ENCODE results near the gene WNT9A. TPM values are rescaled to one million over a fixed set of nuclear protein-coding genes. Genes with fewer than 3 reads are reported as not detected.

The WNT9A gene
- total RNA-seq, 3 donors from 2014 or later (not counting 1 experiment from before 2014, with no cell fraction given), result not detected

DNA sequence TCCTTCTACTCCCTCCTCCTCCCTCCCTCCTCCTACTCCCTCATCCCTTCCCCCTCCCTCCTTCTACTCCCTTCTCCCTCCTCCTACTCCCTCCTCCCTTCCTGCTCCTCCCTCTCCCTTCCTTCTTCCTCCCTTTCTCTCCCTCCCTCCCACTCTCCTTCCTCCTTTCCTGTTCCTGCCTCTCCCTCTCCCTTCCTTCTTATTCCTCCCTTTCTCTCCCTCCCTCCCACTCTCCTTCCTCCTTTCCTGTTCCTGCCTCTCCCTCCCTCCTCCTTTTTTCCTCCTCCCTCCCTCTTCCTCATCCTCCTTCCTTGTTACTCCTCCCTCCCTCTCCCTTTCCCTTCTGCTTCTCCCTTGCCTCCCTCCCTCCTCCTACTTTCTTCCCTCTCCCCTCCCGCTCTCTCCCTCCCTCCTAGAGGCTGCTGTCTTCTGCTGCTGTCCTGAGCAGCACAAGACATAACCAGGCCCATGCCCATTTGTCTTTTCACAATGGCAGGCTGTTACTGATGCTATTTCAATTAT lies 41.1 kb downstream of the WNT9A start:
- Histone ChIP-seq H3K27ac (ENCODE audit: low read length) (no peak overlapping the region), H3K27me3 (ENCODE audit: control insufficient read depth, insufficient read depth, low read length) (no peaks in the 10 kb centered on the region), H3K4me3 (ENCODE audit: low read length) (no peak overlapping the region), H3K4me1 (ENCODE audit: control insufficient read depth, insufficient read depth, low read length) (no peaks in the 10 kb centered on the region), H3K36me3 (ENCODE audit: control insufficient read depth, insufficient read depth, low read length) (no peaks in the 10 kb centered on the region), H3K9me3 (ENCODE audit: control insufficient read depth, insufficient read depth, low read length) (no peaks in the 10 kb centered on the region)
- no peak for DNase-seq
- H3K4me1 Mint-ChIP-seq, result no peaks in the 10 kb centered on the region
- no peak overlapping the region for H3K4me3 Mint-ChIP-seq
- ATAC-seq, result no peak
- TF ChIP-seq, protein P1, sequence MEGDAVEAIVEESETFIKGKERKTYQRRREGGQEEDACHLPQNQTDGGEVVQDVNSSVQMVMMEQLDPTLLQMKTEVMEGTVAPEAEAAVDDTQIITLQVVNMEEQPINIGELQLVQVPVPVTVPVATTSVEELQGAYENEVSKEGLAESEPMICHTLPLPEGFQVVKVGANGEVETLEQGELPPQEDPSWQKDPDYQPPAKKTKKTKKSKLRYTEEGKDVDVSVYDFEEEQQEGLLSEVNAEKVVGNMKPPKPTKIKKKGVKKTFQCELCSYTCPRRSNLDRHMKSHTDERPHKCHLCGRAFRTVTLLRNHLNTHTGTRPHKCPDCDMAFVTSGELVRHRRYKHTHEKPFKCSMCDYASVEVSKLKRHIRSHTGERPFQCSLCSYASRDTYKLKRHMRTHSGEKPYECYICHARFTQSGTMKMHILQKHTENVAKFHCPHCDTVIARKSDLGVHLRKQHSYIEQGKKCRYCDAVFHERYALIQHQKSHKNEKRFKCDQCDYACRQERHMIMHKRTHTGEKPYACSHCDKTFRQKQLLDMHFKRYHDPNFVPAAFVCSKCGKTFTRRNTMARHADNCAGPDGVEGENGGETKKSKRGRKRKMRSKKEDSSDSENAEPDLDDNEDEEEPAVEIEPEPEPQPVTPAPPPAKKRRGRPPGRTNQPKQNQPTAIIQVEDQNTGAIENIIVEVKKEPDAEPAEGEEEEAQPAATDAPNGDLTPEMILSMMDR (IDR thresholded peaks at IDR 0.05), result no peak
- H3K9me3 Mint-ChIP-seq, result no peaks in the 10 kb centered on the region
- H3K36me3 Mint-ChIP-seq, result no peaks in the 10 kb centered on the region
- WGBS (ENCODE audit: insufficient coverage), result 100% methylated on average over 1 of the region's 1 CpG
- intact Hi-C loops (cut with micrococcal nuclease), result no loop called here
- H3K27me3 Mint-ChIP-seq (ENCODE audit: low read depth in 2 of 2), result peaks cover 7 to 13% of the 10 kb centered on the region in 2 donors
- H3K27ac Mint-ChIP-seq, result no peak overlapping the region

DNA sequence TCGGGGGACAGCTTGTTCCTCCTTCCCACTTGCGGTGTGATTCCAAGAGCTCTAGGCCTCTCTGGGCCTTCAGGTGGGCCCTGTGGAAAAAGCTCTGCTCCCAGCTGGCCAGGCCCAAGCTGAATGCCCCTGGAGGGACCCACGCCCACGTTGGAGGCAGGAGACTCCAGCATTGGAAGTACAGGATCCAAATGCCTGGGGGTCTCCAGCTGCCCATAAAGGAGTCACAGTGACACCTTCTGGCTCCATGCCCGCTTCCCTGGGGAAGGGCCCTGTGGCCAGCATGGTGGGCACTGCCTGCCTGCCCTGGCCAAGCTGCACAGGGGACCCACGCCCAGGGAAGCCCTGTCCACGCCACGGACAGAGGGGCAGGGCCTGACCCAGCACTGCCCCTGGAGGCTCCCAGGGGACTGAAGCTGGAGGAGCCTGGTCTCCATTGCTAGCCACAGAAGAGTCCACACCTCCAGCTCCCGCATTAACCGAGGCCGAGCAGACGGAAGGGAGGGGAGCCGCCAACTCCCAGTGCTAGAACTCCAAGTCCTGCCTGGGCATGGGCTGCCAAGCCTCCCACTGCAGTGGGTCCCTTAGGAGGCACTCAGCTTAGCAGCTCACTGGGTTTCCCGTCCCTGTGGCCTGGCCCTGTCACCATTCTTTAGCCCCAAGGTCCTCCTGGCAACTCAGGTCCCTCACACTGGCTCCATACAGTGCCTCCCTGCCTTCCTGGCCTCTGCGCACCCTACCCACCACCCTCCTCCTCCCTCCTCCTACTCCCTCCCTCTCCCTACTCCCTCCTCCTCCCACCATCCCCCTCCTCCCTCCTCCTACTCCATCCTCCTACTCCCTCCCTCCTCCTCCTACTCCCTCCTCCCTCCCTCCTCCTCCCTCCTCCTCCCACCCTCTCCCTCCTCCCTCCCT lies 41.9 kb downstream of the WNT9A start:
- Mint-ChIP-seq H3K36me3 (no peaks in the 10 kb centered on the region), H3K27ac (no peak overlapping the region), H3K4me3 (no peak overlapping the region), H3K9me3 (no peaks in the 10 kb centered on the region), H3K27me3 (ENCODE audit: low read depth in 2 of 2) (peaks cover 7 to 13% of the 10 kb centered on the region in 2 donors), H3K4me1 (no peaks in the 10 kb centered on the region)
- no peak overlapping the region for H3K4me3 ChIP-seq (ENCODE audit: low read length)
- intact Hi-C loops (cut with micrococcal nuclease), result no loop called here
- H3K36me3 ChIP-seq (ENCODE audit: control insufficient read depth, insufficient read depth, low read length), result no peaks in the 10 kb centered on the region
- H3K27me3 ChIP-seq (ENCODE audit: control insufficient read depth, insufficient read depth, low read length), result no peaks in the 10 kb centered on the region
- no peak for ATAC-seq
- TF ChIP-seq, protein P1 (IDR thresholded peaks at IDR 0.05), result no peak
- H3K4me1 ChIP-seq (ENCODE audit: control insufficient read depth, insufficient read depth, low read length), result no peaks in the 10 kb centered on the region
- H3K9me3 ChIP-seq (ENCODE audit: control insufficient read depth, insufficient read depth, low read length), result no peaks in the 10 kb centered on the region
- WGBS (ENCODE audit: insufficient coverage), result 91% methylated on average over 15 of the region's 15 CpGs
- H3K27ac ChIP-seq (ENCODE audit: low read length), result no peak overlapping the region
- DNase-seq, result no peak

GRCh38 chr1:227904541-227905335 lies 43.0 kb downstream of the WNT9A start:
- H3K36me3 ChIP-seq (ENCODE audit: control insufficient read depth, insufficient read depth, low read length), result no peaks in the 10 kb centered on the region
- no peaks in the 10 kb centered on the region for H3K27me3 ChIP-seq (ENCODE audit: control insufficient read depth, insufficient read depth, low read length)
- Mint-ChIP-seq H3K27me3 (ENCODE audit: low read depth in 2 of 2) (peaks cover 6 to 13% of the 10 kb centered on the region in 2 donors), H3K36me3 (no peaks in the 10 kb centered on the region), H3K4me1 (peaks cover 0 to 10% of the 10 kb centered on the region in 2 donors), H3K4me3 (no peak overlapping the region), H3K9me3 (no peaks in the 10 kb centered on the region), H3K27ac (no peak overlapping the region)
- TF ChIP-seq, protein P1 (IDR thresholded peaks at IDR 0.05), result no peak
- H3K4me1 ChIP-seq (ENCODE audit: control insufficient read depth, insufficient read depth, low read length), result no peaks in the 10 kb centered on the region
- H3K27ac ChIP-seq (ENCODE audit: low read length), result no peak overlapping the region
- no peak for DNase-seq
- no peaks in the 10 kb centered on the region for H3K9me3 ChIP-seq (ENCODE audit: control insufficient read depth, insufficient read depth, low read length)
- no peak overlapping the region for H3K4me3 ChIP-seq (ENCODE audit: low read length)
- no peak for ATAC-seq
- WGBS (ENCODE audit: insufficient coverage), result 84% methylated on average over 14 of the region's 14 CpGs
- intact Hi-C loops (cut with micrococcal nuclease), result no loop called here

Measured in natural killer cell (primary cell).